ENCODE results near the gene MYBPH. TPM values are rescaled to one million over a fixed set of nuclear protein-coding genes. Genes with fewer than 3 reads are reported as not detected.

Gene MYBPH
- polyA plus RNA-seq, 2 of the 4 experiments (the other 2 are of a cell fraction): not detected

DNA sequence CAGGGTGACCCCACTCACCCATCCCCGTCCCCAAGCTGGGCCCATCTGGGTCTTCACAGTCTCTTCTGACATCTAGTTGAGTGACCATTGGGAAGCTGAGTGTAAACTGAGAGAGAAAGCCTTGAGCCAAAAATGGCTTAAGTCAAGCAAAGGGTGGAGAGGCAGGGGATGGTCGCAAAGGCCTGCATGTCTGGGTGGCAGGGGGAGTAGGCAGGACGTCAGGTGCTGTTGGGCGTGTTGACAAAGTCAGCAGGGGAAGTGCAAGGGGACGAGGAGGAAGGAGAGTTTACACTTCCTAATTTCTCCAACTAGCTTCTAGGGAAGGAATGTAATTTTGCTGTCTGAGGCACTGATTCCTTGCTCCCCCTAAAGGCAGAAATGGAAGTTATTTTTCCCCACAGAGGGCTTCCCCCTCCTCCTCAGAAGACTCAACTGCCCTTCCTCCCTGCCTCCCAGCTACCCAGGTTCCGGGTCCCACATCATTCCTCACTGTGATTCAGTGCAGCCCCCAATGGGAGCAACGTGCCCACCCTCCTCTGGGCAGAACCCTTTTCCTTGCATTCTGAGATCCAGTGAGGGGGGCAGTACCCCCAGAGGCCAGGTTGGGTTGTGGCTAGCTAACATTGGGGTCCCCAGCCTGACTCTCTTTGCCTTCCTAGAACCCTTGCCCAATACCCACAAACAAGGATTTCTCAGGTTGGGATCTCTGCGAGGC, 49.3 kb downstream of the MYBPH start:
- Histone ChIP-seq H3K4me3 (peak overlapping the region; percentile 2; the same call in 1 of the 3 replicates), H3K4me2 (0 out of 3 replicates have a peak overlapping the region, but pooled peaks have one; percentile 92), H3K9me3 (no peaks in the 10 kb centered on the region), H3K27ac (no peak overlapping the region), H3K4me1 (peaks cover 23% of the 10 kb centered on the region; the same call in 1 of the 3 replicates)
- POLR2A ChIA-PET: no interaction called here
- peak; percentile 11 to 49; a peak in 3 of 6 replicates for ATAC-seq
- no peak for FAIRE-seq
- TF ChIP-seq, protein P1, sequence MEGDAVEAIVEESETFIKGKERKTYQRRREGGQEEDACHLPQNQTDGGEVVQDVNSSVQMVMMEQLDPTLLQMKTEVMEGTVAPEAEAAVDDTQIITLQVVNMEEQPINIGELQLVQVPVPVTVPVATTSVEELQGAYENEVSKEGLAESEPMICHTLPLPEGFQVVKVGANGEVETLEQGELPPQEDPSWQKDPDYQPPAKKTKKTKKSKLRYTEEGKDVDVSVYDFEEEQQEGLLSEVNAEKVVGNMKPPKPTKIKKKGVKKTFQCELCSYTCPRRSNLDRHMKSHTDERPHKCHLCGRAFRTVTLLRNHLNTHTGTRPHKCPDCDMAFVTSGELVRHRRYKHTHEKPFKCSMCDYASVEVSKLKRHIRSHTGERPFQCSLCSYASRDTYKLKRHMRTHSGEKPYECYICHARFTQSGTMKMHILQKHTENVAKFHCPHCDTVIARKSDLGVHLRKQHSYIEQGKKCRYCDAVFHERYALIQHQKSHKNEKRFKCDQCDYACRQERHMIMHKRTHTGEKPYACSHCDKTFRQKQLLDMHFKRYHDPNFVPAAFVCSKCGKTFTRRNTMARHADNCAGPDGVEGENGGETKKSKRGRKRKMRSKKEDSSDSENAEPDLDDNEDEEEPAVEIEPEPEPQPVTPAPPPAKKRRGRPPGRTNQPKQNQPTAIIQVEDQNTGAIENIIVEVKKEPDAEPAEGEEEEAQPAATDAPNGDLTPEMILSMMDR (IDR thresholded peaks at IDR 0.05): peak; percentile 39
- TF ChIP-seq, protein P2, sequence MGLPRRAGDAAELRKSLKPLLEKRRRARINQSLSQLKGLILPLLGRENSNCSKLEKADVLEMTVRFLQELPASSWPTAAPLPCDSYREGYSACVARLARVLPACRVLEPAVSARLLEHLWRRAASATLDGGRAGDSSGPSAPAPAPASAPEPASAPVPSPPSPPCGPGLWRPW (IDR thresholded peaks at IDR 0.05): no peak
- DNase-seq (ENCODE audit: low read depth in 1 of 2, low spot score in 1 of 2): peak in 1 of 2 experiments; percentile 40
- CTCF ChIA-PET: interaction anchor here (0.6 to 9.0 kb wide), 22 partner anchors 8 to 147 kb away, joined by 3 to 91 read pairs (median 4); no protein-coding TSS in a partner anchor
- WGBS (ENCODE audit: missing lambda C conversion rate): 36% methylated on average over 8 of the region's 8 CpGs

DNA sequence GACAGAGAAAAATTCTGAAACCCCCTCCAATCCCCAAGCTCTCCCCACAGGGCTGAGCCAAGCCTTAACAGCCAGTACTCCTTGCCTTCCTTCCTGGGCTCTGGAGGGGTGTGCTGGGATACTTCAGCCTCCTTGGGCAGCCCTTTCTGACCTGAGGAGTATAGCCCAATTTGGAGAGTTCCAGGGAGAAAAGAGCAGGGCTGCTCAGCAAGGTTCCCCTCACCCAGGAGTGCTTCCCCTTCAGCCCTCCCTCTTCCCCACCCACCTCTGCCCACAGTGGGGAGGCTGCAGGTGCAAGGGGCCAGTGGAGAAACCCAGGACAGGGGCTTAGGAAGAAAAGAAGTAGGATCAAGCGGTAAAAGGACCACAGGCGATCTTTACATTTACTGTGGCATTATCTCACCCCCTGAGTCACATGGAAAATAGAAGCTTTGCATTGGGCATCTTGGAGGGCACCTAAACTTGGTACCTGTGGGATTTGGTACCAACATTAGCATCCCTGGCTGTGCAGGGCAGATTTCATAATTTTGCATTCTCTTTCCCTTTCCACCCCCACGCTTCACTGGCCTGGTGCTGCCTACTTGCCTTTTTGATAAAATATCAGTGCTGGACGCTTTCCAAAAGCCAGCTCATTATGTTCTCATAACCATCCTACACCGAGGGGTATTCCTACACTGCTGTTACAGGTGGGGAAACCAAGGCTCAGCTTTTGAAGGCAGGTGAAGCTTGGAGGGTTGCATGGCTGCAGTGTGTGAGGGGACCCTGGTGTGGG, 50.9 kb downstream of the MYBPH start:
- CTCF ChIA-PET: interaction anchor here (1.0 to 8.4 kb wide), 10 partner anchors 9 to 143 kb away, joined by 3 to 67 read pairs (median 9); no protein-coding TSS in a partner anchor
- H3K4me1 ChIP-seq: peaks cover 18% of the 10 kb centered on the region; the same call in 1 of the 3 replicates
- H3K4me3 ChIP-seq: no peak overlapping the region
- H3K4me2 ChIP-seq: no peak overlapping the region
- no peak for DNase-seq (ENCODE audit: low read depth in 1 of 2, low spot score in 1 of 2)
- POLR2A ChIA-PET: no interaction called here
- no peaks in the 10 kb centered on the region for H3K9me3 ChIP-seq
- no peak overlapping the region for H3K27ac ChIP-seq
- FAIRE-seq: no peak
- WGBS (ENCODE audit: missing lambda C conversion rate): 24% methylated on average over 5 of the region's 5 CpGs
- ATAC-seq: no peak
- TF ChIP-seq FOSL2 (IDR thresholded peaks at IDR 0.05): no peak
- TF ChIP-seq FOSL2 (CRISPR knock-in tag; IDR thresholded peaks at IDR 0.05): no peak
- no peak for TF ChIP-seq FOSB (CRISPR knock-in tag; IDR thresholded peaks at IDR 0.05)
- no peak for TF ChIP-seq TFCP2L1 (CRISPR knock-in tag; IDR thresholded peaks at IDR 0.05)
- TF ChIP-seq, protein P3, sequence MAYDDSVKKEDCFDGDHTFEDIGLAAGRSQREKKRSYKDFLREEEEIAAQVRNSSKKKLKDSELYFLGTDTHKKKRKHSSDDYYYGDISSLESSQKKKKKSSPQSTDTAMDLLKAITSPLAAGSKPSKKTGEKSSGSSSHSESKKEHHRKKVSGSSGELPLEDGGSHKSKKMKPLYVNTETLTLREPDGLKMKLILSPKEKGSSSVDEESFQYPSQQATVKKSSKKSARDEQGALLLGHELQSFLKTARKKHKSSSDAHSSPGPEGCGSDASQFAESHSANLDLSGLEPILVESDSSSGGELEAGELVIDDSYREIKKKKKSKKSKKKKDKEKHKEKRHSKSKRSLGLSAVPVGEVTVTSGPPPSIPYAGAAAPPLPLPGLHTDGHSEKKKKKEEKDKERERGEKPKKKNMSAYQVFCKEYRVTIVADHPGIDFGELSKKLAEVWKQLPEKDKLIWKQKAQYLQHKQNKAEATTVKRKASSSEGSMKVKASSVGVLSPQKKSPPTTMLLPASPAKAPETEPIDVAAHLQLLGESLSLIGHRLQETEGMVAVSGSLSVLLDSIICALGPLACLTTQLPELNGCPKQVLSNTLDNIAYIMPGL (CRISPR knock-in tag; IDR thresholded peaks at IDR 0.05; ENCODE audit: borderline replicate concordance): no peak
- TF ChIP-seq CHD2 (IDR thresholded peaks at IDR 0.05; ENCODE audit: low read length, partially characterized antibody): no peak
- TF ChIP-seq RARB (CRISPR knock-in tag; IDR thresholded peaks at IDR 0.05): no peak
- no peak for TF ChIP-seq CBX8 (IDR thresholded peaks at IDR 0.05)
- no peak for TF ChIP-seq CBX2 (IDR thresholded peaks at IDR 0.05; ENCODE audit: borderline replicate concordance, low read depth)
- TF ChIP-seq ZSCAN20 (CRISPR knock-in tag; IDR thresholded peaks at IDR 0.05): no peak
- TF ChIP-seq EP300 (IDR thresholded peaks at IDR 0.05): no peak
- TF ChIP-seq BHLHE40 (IDR thresholded peaks at IDR 0.05; ENCODE audit: low read depth, low read length): no peak
- no peak for TF ChIP-seq NFE2L2 (conservative IDR thresholded peaks at IDR 0.05; ENCODE audit: low read length)

DNA sequence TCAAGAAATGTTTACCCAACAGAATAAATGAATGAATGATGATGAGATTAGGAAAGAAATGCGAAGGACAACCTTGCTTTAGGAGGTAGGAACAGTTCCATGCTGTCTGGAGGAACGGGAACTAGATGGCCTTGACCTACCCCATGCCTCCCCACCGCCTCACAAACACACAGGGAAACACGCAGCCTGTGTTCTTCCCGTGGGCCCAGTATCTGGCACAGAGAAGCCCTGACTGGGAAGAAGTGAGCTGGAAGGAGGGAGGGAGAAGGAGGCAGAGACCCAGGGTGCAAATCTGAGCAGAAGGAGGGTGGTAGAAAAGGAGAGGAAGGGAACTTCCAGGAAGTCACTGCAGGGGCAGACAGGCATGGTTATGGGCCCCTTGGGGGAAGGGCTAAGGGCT, 51.6 kb downstream of the MYBPH start:
- FAIRE-seq (no peak), ATAC-seq (no peak), DNase-seq (ENCODE audit: low read depth in 1 of 2, low spot score in 1 of 2) (no peak)
- POLR2A ChIA-PET: interaction anchor here (0.6 kb wide), 1 partner anchor 625 kb away, joined by 4 read pairs; no protein-coding TSS in a partner anchor
- 15% methylated on average over 5 of the region's 5 CpGs for WGBS (ENCODE audit: missing lambda C conversion rate)
- TF ChIP-seq, protein P4, sequence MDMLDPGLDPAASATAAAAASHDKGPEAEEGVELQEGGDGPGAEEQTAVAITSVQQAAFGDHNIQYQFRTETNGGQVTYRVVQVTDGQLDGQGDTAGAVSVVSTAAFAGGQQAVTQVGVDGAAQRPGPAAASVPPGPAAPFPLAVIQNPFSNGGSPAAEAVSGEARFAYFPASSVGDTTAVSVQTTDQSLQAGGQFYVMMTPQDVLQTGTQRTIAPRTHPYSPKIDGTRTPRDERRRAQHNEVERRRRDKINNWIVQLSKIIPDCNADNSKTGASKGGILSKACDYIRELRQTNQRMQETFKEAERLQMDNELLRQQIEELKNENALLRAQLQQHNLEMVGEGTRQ (IDR thresholded peaks at IDR 0.05): no peak
- no peak for TF ChIP-seq MAZ (IDR thresholded peaks at IDR 0.05; ENCODE audit: borderline replicate concordance, low read depth, low read length)
- TF ChIP-seq, protein P5, sequence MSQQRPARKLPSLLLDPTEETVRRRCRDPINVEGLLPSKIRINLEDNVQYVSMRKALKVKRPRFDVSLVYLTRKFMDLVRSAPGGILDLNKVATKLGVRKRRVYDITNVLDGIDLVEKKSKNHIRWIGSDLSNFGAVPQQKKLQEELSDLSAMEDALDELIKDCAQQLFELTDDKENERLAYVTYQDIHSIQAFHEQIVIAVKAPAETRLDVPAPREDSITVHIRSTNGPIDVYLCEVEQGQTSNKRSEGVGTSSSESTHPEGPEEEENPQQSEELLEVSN (IDR thresholded peaks at IDR 0.05; ENCODE audit: borderline replicate concordance, low read depth): no peak
- no peak for TF ChIP-seq CEBPB (IDR thresholded peaks at IDR 0.05)
- TF ChIP-seq RAD21 (conservative IDR thresholded peaks at IDR 0.05 in 1 of 2, IDR thresholded peaks at IDR 0.05 in 1 of 2): no peak
- TF ChIP-seq BHLHE40 (IDR thresholded peaks at IDR 0.05; ENCODE audit: low read depth, low read length): no peak
- TF ChIP-seq ESRRA (IDR thresholded peaks at IDR 0.05; ENCODE audit: borderline replicate concordance, low read length): no peak
- CTCF ChIA-PET: interaction anchor here (1.4 to 8.4 kb wide), 5 partner anchors 8 to 144 kb away, joined by 4 to 67 read pairs (median 26); no protein-coding TSS in a partner anchor
- H3K4me3 ChIP-seq: no peak overlapping the region
- no peak overlapping the region for H3K27ac ChIP-seq
- no peaks in the 10 kb centered on the region for H3K9me3 ChIP-seq
- H3K4me2 ChIP-seq: no peak overlapping the region
- peaks cover 16% of the 10 kb centered on the region; the same call in 1 of the 3 replicates for H3K4me1 ChIP-seq
